DMS53 treated with DMSO at 0.1 percent for 48 hours (cell line): ENCODE data around the gene CALR3.
"Not testable (repeated sequence)": the region's sequence is repeated elsewhere in the genome, so short reads cannot be mapped to it uniquely, and the experiment has no call there.

Experiments
- DNase-seq: peaks from one replicate; lab custom pipeline; 2025; ENCODE audit not compliant: unreplicated experiment; lab: John Stamatoyannopoulos, UW

The CALR3 gene

DNA sequence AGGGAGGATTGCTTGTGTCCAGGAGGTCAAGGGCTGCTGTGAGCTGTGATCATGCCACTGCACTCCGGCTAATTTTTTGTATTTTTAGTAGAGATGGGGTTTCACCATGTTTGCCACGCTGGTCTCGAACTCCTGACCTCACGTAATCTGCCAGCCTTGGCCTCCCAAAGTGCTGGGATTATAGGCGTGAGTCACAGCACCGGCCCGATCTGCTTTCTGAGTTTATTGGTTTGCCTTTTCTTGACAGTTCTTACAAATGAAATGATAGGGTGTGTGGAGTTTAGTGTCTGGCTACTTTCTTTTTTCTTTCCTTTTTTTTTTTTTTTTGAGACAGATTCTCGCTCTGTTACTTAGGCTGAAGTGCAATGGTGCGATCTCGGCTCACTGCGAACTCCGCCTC lies 1.1 kb upstream of the CALR3 start:
- no peak for DNase-seq

DNA sequence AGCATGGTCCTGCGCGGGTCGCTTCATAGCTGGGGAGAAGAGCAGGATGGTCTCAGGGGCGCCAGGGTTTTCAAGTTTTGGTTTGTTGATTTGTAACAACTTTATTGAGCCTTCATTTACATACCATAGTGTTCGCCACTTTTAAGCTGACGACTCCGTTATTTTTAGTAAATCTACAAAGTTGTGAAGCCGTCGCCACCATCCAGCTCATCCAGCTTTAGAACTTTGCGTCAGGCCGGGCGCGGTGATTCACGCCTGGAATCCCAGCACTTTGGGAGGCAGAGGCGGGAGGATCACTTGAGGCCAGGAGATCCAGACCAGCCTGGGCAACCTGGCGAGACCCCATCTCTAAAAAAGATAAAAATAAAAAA lies 631 bp upstream of the CALR3 start:
- DNase-seq: no peak

- not testable (repeated sequence) for DNase-seq
Observed at GRCh38 chr19:16486476-16486875, 9.5 kb downstream of the CALR3 start.

- no peak for DNase-seq
Observed at GRCh38 chr19:16482745-16483144, 13.2 kb downstream of the CALR3 start.

DNA sequence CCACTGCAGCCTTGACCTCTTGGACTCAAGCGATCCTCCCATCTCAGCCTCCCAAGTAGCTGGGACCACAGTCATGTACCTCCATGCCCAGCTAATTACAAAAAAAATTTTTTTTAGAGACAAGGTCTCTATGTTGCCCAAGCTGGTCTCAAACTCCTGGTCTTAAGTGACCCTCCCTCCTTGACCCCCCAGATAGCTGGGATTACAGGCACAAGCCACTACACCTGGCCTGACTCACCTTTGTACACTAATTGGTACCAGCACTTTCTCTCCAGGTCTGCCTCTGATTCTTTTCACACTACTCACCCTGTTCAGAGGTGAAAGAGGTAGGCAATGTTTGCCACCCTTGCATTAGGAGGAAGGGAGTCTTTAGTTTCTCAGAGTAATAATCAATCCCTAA lies 18.7 kb downstream of the CALR3 start:
- no peak for DNase-seq

DNA sequence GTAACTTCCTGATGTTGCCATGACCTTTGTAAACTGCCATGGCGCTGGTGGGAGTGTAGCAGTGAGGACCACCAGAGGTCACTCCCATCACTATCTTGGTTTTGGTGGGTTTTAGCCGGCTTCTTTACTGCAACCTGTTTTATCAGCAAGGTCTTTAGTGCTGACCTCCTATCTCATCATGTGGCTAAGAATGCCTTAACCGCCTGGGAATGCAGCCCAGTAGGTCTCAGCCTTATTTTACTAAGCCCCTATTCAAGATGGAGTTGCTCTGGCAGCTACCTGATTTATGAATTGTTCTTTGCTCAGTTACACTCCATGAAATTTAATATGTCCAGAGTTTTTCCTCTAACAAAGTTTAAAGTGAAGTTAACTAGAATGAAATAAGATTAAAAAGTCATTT lies 19.6 kb downstream of the CALR3 start:
- no peak for DNase-seq

DNA sequence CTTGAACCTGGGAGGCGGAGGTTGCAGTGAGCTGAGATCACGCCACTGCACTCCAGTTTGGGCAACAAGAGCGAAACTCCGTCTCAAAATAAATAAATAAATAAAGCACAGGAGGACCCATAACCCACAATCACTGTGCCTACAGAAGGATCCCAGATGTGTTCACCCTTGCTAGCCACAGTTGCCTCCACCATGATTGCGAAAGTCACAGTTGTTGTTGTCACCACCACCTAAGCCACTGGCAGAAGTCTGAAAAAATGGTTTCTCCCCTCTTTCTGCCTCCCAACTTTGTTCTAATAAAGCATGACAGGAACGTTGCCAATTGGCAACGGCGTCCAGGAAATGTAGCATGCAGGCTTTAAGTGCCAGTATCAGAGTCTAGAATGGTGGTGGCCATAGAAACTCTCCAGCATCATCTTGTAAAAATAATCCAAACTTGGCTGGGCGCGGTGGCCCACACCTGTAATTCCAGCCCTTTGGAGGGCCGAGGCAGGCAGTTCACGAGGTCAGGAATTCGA lies 22.0 kb downstream of the CALR3 start:
- no peak for DNase-seq

DNA sequence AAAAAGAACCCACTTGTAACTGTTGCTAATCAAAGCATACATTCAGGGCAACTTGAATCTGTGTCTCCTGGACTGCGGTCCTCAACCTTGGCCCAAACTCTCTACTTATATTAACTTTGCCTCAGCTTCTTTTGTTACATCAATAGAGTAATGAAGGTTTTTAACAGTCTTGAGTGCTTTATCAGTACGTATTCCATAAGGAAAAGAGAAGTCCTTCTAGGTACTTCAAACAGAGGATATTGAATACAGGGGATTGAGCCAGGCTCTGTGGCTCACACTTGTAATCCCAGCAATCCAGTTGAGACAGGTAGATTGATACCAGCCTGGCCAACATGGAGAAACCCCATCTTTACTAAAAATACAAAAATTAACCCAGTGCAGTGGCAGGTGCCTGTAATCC lies 23.0 kb downstream of the CALR3 start:
- DNase-seq: no peak

DNA sequence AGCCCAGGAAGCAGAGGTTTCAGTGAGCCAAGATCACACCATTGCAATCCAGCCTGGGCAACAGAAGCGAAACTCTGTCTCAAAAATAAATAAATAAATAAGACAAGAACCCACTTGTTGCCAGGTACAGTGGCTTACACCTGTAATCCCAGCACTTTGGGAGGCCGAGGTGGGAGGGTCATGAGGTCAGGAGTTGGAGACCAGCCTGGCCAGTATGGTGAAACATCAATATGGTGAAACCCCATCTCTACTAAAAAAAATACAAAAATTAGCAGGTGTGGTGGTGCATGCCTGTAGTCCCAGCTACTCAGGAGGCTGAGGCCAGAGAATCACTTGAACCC lies 23.4 kb downstream of the CALR3 start:
- DNase-seq: not testable (repeated sequence)

- no peak for DNase-seq
Observed at GRCh38 chr19:16470911-16471811, 24.8 kb downstream of the CALR3 start.

- no peak for DNase-seq
Observed at GRCh38 chr19:16470541-16470910, 25.4 kb downstream of the CALR3 start.

DNA sequence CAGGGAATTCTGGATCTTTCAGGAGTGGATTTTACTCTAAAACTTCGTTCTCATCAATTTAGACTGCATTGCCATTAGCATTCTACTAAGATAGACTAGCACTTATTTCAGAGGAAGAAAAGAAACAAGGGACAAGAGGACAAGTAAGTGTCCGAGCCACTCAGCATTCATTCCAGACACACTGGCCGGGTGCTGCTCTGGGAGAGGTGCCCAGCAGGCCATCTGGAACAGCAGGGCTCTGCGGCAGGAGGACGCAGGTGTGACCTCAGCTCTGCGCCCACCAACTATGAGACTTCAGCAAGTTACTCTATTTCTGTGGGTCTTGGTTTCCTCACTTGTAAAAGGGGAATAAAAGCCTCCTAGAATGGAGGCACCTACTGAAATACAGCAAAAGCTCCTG lies 28.4 kb downstream of the CALR3 start:
- no peak for DNase-seq

DNA sequence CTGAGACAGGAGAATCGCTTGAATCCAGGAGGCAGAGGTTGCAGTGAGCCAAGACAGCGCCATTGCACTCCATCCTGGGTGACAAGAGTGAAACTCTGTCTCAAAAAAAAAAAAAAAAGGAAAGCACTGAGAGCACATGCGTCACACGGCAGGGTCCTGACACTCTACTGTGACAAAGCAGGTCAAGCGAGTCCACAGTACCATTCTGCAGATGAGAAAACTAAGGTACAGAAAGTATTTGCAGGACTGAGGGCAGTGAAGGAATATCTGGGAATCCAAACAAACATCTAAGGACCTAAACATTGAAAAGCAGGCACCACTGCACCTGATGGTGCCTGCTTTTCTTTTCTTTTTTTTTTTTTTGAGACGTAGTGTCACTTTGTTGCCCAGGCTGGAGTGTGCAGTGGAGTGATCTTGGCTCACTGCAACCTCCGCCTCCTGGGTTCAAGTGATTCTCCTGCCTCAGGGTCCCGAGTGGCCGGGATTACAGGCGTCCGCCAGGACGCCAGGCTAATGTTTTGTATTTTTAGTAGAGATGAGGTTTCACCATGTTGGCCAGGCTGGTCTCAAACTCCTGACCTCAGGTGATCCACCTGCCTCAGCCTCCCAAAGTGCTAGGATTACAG lies 29.1 kb downstream of the CALR3 start:
- not testable (repeated sequence) for DNase-seq

DNA sequence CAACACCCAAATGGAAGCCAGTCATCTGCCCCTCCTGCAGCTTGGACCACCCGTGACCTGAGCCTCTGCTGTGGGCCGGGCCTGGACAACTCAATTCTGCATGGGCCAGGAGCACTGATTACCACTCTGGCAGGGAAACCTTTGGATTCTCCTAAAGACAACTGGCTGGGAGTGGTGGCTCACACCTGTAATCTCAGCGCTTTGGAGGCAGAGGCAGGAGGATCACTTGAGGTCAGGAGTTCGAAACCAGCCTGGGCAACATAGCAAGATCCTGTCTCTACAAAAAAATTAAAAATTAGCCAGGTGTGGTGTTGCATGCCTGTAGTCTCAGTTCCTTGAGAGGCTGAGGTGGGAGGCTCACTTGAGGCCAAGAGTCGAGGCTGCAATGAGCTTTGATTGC lies 30.7 kb downstream of the CALR3 start:
- DNase-seq: no peak

GRCh38 chr19:16463991-16464575 lies 31.9 kb downstream of the CALR3 start:
- DNase-seq: no peak

DNA sequence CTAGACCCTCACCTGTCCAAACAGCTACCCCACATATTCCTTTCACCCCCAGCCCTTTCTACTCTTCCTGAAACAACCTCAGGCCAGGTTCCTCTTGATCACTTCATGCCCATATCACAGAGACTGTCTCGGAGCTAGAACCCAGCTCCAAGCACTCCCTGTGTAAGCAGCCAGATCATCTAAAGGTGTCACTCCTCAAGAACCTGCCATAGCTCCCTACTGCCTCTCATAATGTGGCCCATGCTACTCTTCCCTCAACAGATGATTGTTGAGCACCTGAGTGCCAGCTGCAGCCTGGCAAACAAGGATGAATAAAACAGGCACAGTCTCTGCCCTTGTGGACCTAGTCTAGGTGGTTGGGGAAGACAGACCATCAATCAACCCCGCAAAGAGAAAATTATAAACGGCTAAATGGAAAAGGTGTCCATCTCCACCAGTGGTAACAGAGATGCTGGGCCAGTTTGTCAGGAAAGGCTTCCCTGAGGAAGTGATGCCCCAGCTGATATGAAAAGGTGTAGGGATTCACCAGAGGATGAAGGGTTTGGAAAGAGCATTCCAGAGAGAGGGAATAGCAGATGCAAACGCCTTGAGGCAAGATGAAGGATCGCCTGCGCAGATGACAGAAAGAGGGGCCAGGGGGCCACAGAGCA lies 32.5 kb downstream of the CALR3 start:
- no peak for DNase-seq

DNA sequence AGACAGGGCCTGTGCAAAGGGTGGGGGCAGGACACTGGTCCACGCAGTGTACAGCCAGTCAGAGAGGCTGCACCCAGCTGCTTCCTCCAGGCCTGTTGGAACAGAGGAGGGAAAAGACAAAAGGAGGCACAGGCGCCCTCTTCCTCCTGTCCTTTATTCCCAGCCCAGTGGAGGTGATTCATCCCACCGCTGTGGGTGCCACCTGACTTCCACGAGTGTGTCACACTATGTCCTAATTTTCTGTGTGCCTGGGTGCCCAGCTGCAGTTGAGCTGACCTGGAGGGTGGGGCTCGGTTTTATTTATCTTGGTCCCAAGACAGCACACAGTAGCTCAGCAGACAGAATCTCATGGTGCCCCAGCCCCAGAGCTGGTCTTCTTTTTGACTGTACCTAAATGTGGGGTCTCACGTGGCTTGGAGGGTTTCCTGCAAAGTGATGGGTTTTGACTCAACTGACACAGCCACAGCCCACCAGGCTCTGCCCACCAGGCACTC lies 33.2 kb downstream of the CALR3 start:
- no peak for DNase-seq

- no peak for DNase-seq
Observed at GRCh38 chr19:16461630-16462051, 34.3 kb downstream of the CALR3 start.

- no peak for DNase-seq
Observed at GRCh38 chr19:16460454-16460853, 35.5 kb downstream of the CALR3 start.

DNA sequence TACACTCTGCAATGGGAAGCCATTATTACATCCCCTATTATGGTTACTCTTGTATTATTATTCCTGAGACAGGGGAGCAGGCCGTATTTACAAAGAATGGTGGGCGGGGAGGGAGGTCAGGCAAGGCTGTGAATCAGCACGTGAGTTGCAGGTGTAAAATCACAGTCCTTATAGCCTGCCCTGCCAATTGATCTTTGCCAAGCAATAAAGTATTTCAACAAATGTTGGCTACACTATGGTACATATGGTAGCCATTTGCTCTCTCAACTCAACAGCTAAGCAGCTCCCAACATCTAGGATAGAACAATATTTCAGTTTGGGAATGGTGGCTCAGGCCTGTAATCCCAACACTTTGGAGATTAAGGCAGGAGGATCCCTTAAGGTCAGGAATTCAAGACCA lies 36.3 kb downstream of the CALR3 start:
- no peak for DNase-seq
